ENCODE results near the gene TMEM140.
"Not testable (repeated sequence)": the region's sequence is repeated elsewhere in the genome, so short reads cannot be mapped to it uniquely, and the experiment has no call there.

The TMEM140 gene

GRCh38 chr7:135159359-135160085 lies 11.7 kb downstream of the TMEM140 start:
- DNase-seq: no peak

GRCh38 chr7:135160098-135160857 lies 12.4 kb downstream of the TMEM140 start:
- peak; percentile 3 for DNase-seq

DNA sequence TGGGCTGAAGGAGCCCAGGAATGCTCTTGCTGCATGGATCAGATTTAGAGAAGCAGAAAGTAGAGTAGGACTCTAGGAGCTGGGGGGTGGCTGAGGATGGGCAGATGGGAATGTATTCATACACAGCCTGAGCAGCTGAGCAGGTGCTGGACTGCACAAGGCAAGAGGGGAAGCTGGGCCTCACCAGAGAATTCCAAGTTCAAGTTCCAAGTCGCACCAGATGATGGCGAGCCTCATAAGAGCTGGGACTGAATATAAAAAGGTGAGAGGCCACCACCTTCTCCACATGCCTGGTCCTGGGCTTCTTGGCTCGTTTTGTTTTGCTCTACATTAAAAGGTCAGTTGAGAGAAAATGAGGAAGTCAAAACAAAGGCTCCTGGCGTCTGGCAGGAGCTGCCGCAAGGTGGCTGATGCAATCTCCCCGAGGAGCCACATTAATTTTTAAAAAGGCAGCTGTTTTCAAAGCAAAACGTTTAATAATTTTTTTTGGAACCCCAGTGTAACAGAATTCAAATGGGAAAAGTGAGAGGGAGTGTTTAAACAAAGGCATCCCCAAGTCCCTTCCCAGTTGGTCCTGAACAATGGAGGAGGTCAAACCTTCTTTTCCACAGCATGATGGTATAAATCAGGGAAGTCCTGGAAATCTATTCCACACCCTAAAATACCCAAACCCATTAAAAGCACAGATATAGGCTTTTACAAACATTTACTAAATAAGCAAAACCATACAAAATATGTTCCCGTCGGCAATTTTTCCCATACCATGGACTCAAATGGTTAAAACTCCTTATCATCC lies 13.2 kb downstream of the TMEM140 start:
- DNase-seq: no peak

- no peak for DNase-seq
These were observed 13.8 kb downstream of the TMEM140 start for GRCh38 chr7:135161669-135162068.

GRCh38 chr7:135162382-135163001 lies 14.6 kb downstream of the TMEM140 start:
- DNase-seq: no peak

DNA sequence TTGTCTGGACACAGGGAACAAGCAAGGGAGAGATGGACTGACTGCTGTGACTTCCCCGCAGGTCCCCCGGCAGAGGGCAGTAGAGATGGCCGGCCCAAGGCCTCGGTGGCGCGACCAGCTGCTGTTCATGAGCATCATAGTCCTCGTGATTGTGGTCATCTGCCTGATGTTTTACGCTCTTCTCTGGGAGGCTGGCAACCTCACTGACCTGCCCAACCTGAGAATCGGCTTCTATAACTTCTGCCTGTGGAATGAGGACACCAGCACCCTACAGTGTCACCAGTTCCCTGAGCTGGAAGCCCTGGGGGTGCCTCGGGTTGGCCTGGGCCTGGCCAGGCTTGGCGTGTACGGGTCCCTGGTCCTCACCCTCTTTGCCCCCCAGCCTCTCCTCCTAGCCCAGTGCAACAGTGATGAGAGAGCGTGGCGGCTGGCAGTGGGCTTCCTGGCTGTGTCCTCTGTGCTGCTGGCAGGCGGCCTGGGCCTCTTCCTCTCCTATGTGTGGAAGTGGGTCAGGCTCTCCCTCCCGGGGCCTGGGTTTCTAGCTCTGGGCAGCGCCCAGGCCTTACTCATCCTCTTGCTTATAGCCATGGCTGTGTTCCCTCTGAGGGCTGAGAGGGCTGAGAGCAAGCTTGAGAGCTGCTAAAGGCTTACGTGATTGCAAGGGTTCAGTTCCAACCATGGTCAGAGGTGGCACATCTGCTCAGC lies 16.6 kb downstream of the TMEM140 start:
- no peak for DNase-seq

DNA sequence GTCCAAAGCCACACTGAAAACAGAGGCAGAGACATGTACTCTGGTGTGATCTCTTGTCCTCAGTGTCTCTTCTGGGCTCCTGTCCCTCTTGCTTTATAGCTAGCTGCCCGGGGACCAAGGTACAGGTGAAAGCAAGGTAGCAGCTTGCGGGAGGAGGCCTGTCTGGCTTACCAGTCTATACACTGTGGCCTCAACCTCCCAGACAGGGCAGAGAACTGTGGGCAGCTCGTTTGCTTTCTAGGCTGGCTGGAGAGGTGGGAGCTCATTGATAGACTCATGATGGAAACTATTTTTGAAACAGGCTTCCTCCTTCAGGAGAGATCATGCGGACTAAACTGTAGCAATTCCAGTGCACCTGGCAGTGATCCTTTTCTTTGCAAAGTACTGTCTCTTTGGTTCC lies 18.0 kb downstream of the TMEM140 start:
- no peak for DNase-seq

DNA sequence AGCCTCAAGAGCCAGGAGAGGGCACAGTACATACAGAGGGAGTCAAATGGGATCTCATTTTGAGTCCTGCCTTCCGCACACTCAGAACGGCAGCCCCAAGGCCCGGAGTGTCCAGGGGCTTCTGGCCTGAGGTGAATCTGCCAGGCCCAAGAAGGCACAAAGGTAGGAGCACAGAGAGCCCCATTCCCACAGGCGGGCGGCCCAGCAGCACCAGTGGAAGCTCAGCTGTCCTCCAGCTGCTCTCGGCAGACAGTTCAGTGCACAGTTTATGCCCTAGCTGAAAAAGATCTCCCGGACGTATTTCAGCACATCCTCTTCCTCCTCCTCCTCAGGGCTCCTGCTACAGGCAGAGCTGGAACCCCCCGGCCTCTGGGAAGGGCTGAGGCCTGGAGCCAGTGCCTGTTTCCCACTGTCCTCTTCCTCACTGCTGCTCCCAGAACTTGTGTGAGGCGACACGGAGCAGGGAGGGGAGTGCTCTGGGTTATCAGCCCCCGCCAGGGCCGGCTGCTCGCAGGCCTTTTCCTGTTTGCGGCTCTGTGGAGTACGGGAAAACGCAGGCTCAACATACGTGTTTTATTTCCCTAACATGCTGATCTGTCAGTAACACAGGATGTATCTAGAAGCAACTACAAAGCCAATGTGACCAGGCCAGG lies 18.6 kb downstream of the TMEM140 start:
- no peak for DNase-seq

DNA sequence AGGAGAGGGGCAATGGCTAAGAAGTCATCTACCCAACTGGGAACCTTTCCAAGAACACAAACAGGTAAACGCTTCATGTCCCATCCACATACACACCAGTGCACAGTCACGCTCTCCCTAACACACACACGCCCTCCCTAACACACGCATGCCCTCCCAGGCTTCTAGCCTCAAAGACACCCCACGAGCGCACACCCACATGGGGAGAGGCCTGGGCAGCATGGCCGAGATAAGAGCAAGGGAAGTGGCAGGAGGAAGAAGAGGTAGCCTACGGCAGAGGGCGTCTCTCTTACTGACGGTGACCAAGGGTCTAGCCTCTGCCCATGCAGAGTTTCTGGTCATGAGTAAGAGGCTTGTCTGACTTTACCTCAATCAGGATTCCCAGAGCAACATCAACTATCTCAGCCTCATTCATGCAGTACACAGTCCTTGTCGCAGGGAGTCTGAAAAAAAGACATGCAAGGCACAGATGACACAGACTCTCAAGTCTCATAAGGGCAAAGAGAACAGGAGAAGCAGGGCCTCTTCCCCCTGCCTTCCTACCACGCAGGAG lies 19.6 kb downstream of the TMEM140 start:
- no peak for DNase-seq

- no peak for DNase-seq
These were observed 20.1 kb downstream of the TMEM140 start for GRCh38 chr7:135168001-135168400.

DNA sequence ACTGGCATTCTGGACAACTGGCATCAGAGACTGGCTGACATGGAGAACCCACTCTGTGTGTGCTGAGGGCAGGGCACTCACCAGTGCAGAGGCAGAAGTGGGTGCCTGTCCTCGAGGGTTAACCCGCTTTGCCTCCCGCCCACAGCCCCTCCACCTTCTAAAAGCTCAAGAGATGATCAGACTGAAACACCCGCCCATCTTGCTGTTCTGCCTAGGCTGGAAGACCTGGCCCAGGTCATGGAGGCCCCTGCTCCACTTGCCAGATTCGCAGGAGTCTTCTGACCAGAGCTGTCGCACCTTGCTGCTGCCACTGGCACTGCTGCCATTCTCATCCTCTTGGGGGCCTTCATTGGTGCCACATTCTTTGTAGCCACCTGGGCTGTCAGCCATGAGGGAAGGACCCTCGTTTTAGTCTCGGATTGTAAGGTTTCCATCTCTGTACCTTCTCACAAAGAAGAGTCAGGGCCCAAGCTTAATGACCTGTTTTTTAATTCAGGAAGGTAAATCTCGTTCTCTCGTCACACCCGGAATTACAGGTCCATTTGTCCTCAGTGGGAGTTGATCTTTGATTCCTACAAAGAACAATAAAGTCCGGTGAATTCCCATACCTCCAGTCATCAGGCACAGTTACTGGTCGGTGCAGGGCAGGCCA lies 20.7 kb downstream of the TMEM140 start:
- DNase-seq: no peak

- DNase-seq: peak; percentile 34
These were observed 21.5 kb downstream of the TMEM140 start for GRCh38 chr7:135169141-135169963.

GRCh38 chr7:135169964-135170273 lies 22.0 kb downstream of the TMEM140 start:
- DNase-seq: no peak

DNA sequence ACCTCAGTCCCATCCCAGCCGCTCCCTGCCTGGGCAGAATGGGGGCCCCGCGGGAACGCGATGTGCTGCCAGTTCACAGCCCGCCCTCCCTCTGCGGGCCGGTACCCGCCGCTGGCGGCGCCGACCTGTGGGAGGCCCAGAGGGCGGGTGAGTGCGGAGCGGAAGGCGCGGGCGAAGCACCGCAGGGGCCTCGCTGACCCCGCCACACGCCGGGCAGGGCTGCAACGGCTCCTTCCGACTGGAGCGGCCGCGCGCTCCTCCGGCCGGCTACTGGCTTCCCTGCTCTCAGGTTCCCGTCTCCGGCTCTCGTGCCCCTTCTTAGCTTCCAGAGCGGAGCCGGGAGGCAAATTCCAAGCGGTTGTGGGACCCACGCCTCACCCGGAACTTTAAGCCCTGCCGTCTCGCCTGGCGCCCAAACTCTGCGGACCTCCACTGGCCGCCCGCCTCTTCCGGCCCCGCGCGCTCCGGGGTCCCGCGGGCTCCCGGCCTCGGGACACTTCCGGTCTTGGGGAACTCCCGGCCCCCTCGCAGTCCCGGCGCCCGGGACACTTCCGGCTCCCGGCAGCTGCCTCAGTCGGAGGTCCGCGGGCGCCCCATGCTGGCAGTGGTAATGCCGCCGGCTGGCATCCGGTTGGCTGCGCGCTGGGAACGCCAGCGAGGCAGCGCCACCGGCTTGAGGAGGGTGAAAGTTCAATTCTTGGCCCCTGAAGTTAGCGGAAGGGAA lies 22.6 kb downstream of the TMEM140 start, which contains the start of gene CYREN:
Gene CYREN, minus strand, starts transcription at position 434 of the 724 bp plus-strand sequence. CDS start 1,785 bp downstream, outside the sequence.
- peak; percentile 91 for DNase-seq

DNA sequence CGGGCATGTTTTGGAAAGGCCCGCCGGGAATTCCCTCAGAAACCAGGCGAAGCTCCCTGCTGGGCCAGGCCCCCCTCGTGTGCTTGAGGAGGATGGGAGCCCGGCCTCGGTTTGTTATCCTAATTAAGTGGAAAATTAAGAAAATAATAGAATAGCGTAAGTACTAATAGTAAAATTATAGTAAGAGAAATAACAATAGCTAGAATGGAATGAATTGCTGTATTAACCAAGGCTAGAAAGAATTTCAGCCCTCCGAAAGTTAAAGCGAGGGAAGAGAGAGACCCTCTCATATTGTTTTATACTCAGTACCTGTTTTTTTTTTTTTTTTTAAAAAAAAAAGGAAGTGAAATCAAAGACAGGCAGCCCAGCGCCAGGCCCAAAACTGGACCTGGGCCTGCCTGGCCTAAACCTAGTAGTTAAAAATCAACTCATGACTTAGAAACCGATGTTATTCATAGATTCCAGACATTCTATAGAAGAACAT lies 23.2 kb downstream of the TMEM140 start:
- DNase-seq: not testable (repeated sequence)

DNA sequence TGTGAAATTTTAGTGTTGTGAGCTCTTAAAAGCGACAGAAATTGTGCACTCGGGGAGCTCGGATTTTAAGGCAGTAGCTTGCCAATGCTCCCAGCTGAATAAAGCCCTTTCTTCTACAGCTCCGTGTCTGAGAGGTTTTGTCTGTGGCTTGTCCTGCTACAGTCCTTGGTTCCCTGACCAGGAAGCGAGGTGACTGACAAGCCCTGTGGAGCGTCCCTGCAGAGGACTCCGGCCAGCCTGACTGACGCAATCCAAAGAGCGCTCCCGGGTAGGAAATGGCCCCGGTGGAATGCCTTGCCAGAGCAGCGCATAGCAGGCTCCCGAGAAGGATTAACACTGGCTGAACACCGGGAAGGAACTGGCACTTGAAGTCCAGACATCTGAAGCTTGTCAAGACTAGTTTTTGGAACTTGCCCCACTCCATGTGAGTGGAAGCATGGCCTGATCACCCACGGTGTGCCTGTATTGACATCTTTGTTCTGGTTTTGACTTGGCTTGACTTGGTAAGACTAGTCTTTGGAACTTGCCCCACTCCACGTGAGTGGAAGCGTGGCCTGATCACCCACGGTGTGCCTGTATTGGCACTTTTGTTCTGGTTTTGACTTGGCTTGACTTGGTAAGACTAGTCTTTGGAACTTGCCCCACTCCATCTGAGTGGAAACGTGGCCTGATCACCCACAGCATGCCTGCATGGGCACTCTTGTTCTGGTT lies 23.9 kb downstream of the TMEM140 start:
- DNase-seq: not testable (repeated sequence)

DNA sequence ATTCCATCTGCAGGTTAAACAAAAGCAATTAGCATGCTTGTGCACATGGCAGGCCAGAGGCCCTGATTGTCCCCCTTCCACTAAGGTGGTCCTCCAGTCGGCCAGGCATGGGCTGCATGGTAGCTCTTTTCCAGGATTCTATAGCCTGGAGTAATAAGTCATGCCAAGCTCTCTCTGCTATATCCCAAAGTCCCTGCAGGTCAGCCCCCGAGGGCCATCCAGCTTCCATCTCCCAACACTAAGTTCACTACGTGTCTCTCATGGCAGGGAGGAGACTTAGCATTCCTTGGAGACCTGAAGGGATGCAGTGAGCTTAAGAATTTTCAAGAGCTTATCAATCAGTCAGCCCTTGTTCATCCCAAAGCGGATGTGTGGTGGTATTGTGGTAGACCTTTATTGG lies 26.0 kb downstream of the TMEM140 start:
- DNase-seq: not testable (repeated sequence)

GRCh38 chr7:135174941-135175340 lies 27.1 kb downstream of the TMEM140 start:
- no peak for DNase-seq

GRCh38 chr7:135175931-135176330 lies 28.1 kb downstream of the TMEM140 start:
- DNase-seq: no peak
